HG02571 (cell line): ENCODE data around the gene MYF6.
"Not testable (repeated sequence)": the region's sequence is repeated elsewhere in the genome, so short reads cannot be mapped to it uniquely, and the experiment has no call there.

ENCODE experiments used
- ATAC-seq: cut with Tn5 transposase; IDR thresholded peaks from one replicate; pipeline ENCODE4 v1.9.1; 2021; ENCODE audit warnings: mild to moderate bottlenecking, moderate library complexity; ENCODE audit not compliant: unreplicated experiment

The MYF6 gene

DNA sequence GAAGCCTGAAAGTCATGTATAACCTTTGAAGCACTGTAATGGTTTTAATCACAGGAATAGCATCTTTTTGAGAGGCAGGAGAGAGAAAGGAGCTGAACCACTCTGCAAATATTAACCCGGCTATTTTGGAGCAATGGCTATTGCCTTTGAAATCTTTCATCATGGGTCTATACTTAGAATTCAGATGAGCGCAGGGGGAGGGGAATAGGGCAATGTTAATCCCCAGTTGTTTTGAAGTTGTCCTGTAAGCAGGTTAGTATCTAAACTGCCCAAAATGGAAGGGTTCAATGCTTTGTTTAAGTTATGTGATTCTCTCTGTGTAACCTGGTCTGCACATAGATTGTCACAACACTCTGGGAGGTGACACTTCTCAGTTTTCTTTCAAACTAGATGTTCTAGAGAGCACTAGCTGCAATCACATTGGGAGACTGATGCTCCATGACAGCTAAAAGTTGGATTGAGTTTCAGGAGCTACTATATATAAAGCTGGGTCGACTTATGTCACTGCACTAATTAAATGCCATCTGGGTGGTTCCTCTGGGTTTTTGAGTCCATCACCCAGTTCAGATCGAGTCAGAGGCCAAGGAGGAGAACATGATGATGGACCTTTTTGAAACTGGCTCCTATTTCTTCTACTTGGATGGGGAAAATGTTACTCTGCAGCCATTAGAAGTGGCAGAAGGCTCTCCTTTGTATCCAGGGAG lies at the start of gene MYF6:
Gene MYF6 (plus strand): TSS at position 509 of the 704 bp plus-strand sequence. CDS start 86 bp downstream, at position 595.
- no peak for ATAC-seq

DNA sequence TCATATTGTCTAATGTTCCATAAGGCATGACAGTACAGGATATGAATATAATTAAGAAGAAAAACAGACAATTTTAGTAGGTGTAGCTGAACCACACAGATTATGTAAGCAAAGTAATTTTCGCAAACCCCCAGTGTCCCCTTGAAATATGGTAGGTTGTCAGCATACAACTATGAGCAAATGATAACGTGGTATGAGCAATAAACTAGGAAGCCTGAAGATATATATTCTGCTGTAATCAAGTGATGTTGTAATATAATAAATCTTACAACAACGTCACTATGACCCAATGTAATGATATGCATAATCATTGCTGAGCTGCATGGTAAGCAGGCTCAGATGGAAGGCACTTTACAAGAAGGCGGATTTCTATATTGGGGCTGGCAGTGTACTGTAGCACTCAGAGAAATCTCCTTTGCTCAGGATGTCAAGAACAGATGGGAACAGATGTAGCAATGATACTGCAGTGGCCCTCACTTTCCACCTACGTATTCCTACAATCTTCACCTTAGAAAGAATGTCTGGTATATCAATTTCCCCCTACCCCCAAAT lies 47.8 kb upstream of the MYF6 start:
- no peak for ATAC-seq

DNA sequence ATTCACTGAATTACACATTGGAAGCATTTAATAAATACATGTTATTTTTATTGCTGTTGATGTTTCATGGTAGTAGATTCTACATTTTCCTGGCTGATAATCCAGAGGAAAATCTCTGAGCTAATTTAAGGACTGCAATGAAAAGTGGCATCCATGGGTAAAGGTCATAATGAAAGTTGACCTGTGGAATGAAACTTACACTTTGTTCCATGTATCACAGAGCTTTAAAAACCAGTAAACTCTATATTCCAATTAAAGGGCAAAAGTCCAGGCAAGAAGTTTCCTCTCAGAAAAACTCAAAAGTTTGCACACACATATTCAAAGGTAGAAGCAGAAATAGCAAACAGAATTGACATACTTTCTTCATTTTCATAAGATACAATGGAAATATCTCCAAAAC lies 44.8 kb upstream of the MYF6 start:
- ATAC-seq: no peak

DNA sequence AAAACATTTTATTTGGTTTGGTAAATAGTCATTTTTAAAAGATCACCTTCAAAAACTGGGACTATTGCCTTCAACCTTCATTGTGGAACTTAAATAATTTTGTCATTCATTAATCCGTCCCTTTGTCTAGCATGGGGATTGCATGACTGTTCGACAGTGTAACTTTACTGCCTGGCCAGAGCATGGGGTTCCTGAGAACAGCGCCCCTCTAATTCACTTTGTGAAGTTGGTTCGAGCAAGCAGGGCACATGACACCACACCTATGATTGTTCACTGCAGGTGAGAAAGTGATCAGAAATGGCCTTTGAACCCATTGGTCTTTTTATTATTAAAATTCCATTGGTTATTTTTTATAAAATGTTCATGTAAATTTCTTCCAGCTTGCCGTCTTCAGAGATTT lies 37.2 kb upstream of the MYF6 start:
- no peak for ATAC-seq

DNA sequence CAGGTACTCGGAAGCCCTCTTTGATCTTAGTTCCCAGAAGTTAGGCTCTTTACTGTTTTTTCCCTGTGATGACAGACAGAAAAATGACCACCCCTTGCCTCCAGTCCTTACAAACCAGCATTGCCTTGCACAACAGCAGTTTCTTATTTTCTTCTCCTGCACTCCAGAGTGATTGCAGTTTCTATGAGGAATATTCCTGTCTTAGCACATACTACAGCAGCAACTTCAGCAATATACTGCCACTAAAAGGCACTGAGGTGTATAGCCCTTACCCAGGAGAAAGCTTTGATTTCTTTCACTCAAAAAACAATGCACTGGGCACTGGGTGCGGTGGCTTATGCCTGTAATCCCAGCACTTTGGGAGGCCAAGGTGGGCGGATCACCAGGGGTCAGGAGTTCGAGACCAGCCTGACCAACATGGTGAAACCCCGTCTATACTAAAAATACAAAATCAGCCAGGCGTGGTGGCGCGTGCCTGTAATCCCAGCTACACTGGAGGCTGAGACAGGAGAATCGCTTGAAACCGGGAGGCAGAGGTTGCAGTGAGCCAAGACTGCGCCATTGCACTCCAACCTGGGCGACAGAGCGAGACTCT lies 31.3 kb upstream of the MYF6 start:
- ATAC-seq: not testable (repeated sequence)

DNA sequence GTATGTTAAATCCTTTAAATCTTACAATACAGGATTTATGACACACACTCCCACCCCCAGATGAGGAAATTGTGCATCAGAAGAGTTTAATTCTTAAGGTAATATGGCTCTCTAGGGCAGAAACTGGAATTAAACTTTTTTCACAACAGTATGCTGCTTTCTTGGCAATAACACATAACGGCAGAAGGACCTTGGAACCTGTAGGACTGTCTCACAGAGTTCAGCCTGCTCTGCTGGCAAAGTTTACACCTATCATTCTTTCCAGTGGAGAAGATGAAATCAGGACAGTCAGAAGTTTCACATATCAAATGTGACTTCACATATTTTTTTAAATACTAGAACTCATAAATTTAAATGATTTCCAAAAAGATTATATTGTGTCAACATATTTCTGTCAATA lies 30.6 kb upstream of the MYF6 start:
- ATAC-seq: no peak

DNA sequence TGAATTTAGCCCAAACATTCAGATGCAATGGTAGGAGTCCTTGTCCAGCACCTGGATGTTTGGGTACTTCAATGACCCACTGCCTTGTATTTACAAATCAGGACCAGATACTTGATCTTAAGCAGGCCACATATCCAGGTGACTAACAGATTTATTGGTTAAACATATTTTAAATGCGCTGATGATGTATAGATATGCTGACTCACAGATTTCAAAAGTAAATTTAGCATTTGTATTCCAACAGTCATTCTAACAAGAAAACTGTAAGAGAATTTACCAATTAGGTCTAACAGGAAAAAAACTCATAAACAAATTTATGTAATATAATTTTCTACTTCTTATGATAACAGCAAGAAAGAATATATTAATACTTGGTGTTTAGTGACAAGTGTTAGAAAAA lies 29.4 kb upstream of the MYF6 start:
- no peak for ATAC-seq

DNA sequence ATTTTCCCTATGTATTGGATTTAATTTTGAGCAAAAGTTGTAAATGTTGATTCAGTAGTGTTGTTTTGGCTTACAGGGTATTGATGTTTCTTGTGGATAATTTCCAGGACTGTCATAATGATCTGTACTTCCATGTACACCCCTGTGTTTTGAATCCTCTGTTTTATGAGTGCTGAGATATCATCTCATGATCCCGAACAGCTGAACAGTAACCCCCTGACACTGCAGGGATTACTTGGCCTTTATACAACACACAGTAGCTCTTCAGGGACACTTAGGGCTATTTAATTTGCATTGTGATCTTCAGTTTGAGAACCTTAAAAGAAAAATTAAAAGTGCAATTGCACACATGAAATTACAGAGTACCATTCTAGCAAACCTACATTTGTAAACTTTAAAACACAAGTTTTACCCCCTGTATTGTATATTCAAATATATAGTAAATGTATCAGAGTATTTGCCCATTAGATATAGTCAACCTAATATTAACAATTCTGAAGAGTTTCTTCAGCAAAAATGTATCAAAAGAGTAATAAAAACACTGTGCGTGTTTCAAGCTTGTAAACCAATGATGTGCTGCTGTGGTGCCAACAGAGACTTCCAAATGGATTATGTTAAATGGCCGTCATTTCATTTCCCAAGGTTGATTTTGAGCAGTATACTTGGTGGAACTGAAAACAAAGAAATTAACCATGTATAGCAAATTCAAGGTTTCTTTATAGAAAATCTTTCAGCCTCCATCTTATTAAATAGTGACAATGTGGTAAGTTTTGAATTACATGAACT lies 27.9 kb upstream of the MYF6 start:
- no peak for ATAC-seq

DNA sequence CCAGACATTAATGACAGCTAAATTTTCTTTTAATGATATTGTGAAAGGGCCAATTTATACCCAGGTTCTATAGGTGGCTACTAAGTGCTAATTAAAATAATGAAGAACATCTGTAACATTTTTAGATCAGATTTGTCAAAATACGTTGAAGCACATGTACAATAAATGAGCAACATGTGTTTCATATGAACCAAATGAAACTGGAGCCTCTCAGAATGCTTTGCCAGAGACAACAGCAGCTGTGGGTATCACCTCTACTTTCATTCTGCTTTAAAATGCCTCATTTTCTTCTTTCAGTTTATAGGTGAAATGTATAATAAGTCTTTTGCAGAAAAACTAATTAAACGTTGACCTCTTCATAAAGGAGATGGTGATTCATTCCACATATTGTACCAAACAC lies 26.1 kb upstream of the MYF6 start:
- peak; percentile 91 for ATAC-seq

DNA sequence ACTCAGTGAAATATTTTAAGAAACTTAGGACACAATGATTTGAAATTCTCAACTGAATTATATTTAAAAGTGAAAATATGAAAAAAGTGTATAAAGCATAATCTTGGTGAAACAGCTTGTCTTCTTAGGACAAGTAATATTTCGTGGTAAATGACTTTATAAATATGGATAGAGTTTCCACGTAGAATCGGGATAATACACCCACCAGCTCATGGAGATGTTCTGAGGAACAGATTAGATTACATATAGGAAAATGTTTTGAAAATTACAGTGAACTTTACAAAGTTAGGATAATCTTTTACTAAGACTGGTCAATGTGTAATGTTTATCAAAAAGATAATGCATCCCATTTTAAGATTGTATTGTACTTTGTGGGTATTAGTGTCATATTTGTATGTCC lies 25.6 kb upstream of the MYF6 start:
- no peak for ATAC-seq

DNA sequence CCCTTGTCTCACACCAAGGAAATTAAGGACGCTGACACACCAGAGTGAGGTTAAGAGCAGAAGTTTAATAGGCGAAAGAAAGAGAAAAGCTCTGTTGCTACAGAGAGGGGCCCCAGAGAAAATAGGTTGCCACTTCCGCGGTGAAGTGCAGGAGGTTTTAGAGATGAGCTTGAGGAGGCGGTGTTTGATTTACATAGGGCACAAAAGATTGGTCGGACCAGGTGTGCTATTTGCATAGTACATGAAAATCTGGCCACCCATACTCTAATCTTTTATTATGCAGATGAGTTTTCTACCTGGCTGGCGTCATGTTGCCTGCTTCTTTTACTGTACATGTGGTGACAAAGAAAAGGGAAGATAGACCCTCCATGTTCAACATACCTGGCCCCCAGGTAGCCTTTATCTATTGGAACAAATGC lies 23.3 kb upstream of the MYF6 start:
- no peak for ATAC-seq

DNA sequence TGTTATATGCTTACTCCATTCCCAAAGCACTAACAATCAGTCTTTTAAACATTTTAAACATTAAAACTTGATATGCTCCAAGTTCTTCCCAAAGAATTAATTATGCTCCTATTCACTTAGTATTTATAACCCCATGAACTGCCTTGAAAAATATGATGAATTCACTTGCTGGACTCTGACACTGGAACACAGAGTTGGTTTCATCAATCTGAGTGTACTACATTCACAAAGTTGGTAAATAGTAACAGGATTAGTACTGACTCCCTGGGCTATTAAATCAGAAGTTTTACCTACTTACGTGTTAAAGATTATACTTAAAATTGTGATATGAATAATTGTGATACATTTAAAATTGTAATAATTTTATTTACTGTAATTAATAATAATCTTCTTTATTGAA lies 17.3 kb upstream of the MYF6 start:
- ATAC-seq: no peak

DNA sequence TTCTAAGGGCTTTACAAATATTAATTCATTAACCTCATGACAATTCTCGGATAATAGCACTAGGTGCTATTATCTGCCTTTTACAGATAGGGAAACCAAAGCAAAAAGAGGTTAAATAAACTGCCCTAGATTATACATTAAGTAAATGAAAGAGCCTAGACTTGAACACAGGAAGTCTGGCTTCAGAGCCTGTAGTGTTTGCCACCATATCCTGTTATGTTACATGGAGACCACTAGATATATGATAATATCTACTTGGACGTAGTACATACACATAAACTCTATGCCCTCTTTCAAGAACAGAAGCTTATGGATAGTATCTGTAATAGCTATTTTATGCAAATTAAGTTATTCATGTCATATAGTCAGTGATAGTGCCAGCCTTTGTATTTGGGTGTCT lies 16.9 kb upstream of the MYF6 start:
- no peak for ATAC-seq

DNA sequence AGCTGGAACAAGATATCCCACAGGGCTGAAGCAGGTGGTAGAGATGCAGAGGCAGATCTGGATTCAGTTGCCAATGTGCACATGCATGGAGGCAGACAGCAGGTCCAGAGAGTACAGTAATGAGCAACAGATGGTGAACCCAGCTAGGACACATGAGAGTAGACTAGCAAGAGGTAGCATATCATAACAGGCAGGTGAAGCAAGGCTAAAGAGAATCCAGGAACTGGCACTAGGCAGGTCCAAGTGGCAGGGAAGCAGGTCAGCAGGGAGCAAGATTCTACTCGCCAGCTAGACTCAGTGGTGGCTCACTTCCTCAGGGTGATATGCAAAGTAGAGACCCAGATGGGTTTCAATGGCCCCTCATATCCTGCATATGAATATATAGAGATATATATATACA lies 15.3 kb upstream of the MYF6 start:
- no peak for ATAC-seq

DNA sequence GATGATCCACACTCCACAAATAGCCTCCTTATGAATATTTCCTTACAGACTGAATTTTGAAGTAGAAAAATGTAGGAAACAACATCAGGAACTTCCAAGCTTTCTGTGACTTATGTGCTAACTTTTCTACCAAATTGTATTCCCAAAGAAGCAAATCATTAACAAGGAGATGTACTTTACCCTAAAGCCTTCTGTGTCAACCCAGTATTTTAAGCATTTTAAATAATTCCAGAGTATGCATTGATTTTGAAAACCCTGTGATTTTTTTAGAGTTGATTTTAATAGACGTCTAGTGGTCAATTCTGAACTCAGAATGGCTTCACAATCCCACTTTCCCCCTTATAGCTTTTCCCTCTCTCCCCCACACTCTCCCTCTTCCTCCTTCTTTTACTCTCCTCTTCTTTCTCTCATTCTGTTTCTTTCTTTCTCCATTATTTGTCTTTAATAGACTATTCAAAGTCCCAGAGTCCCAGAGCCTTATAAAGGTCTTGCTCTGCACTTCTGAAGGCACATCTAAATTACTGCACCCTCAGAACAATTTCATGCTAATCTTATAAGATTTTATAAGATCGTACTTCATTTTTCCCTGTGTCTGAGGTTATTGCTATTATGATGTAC lies 10.1 kb upstream of the MYF6 start:
- no peak for ATAC-seq

DNA sequence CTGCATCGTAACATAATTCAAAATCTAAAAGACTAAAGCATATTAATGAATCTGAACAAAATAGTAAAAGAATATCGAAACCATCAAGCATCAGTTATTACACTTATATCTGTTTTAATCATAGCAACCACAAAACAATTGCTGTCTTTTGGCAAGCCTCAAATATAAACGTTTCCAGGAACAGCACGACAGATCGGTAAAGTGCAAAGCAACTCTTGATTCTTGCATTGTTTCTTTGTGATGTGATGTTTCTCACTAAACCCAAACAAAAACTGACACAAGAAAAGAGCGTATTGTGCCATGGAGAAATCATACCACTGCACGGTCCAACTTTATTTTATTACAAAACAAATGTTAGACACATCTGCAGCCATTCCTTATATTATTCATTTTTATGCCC lies 9.2 kb upstream of the MYF6 start:
- ATAC-seq: no peak

DNA sequence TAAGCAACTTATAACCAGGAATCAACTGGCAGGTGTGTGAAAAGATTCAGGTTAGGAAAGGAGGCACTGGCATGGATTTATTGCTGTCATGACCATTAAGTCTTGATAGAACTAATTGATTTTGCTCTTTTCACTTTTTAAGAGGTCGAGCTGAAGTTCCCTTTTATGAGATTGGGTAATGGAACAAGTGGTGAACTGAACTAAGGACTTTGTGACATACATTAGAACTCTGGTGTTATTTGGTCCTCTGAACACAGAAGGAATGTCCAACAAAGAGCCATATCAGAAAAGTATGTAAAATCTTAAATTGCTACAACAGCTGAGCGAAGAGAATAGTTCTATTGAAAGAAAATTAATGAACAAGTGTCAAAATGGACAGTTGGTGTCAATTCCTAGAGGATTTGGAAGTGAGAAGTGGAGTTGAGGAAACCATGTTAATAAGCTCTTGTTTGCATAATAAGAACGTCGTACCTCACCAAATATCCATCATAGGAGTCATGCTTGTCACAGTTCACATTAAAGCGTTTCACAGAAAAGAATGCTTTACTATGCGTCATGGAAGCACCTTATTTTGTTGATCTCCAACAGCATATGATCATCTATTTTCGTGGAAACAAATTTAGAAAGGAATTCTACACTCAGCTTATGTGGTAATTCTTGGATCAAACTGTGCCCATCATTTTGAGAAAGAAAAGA lies 8.4 kb upstream of the MYF6 start:
- no peak for ATAC-seq

DNA sequence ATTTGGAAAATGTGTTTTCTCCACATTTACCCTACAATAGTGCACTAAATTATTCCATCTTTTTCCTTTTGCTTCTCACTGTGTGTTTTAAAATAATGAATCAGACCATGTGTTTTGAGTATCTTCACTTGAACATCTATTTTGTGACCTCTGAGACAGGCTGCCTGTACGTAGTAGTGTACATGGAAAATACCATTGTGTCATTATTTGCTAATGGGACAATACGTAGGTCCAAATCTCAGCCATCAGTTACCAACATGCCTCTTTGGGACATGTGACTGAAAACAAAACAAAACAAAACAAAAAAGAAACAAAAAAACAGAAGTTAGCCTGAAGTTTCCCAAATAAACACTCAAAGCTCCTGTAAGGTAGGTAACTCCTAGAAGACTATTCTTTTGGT lies 7.1 kb upstream of the MYF6 start:
- ATAC-seq: no peak

DNA sequence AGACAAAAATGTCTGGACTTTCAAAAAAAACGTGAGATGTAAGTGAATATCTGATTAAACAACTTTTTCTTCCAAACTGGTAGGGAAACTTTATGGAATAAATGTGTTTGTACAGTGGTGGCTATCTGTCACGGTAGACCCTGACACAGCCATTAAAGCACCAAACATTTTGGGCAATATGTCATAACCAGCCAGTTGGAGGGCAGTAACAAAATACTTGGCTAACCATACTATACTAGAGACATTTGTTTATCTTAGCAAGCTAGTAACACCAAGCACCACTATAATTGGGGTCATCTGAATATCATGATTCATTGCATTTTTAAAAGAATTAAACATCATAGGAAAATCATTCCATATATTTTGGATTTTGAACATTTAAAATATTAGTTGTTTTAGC lies 6.0 kb upstream of the MYF6 start:
- ATAC-seq: no peak

DNA sequence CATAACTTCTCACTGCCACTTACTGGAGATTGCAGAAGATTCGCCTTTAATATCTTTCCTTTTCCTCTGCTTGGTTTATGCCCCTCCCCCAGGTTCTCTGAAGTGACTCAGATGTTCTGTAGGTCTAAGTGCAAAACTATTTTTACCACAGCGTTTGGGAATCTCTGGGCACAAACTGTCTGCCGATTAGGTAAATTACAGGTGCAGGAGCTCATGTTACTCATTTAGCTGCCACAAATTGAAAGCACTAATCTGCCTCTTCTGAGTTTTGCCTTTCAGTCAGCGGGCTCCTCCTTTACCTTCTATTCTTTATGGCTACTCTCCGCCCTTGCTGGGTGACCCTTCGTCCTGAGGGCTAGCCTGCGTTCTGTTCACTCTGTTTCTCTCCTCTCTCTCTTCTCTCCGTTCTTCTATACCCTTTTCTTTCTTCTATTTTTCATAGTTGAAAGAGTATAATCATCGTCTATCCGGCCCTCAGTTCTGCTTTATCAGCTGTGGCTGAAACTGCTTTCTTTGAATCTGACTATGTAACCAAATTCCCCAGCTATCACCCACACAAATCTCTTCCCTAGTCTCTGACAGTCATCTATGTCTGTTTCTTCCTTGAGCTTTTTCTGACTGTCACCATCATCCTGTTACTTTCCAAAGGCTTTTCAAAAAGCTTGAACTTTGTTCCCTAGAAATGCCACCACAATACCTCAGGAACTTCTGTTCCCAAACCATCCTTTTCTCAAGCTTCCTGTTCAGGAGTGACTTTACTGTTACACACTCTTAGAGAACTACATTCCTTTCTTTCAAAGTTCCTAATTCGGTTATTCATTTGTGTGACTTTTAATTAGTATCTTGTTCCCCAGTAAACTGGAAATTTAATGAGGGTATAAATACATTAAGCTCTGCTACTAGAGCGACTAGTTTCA lies 4.3 kb upstream of the MYF6 start:
- peak; percentile 87 for ATAC-seq
